GM12864 (cell line): ENCODE data around the gene MBTPS1.

ENCODE experiments used
- DNase-seq: peaks from one replicate; pipeline ENCODE4 v3.0.0-alpha.2; 2011; ENCODE audit warnings: low read depth
- H3K4me3 ChIP-seq: 2 replicates; pipeline ENCODE4 v1.5.1; 2011; ENCODE audit warnings: mild to moderate bottlenecking, low read depth, low read length, control low read depth
- TF ChIP-seq, protein P1 (sequence below): IDR thresholded peaks from 2 replicates; pipeline ENCODE4 v1.5.1; 2011; ENCODE audit warnings: low read depth, mild to moderate bottlenecking, moderate library complexity, low read length, control low read depth, inconsistent platforms; ENCODE audit errors: missing control alignments

Gene MBTPS1

DNA sequence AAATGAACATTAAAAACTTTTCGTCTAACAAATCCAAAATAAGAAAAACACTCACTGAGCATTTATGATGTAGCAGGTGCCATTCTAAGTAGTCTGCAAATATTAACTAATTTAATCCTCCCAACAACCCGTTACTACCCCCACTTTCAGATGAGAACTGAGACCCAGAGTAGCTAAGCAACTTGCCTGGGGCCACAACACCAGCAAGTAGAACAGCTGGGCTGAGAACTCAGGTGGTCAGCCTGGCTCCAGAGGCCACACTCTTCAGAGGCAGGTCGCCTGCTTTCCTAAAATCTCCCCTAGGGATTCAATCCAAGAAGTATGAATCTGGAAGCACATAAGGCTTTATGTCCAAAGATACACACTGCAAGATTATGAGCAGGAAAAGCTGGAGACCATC, 6.2 kb downstream of the MBTPS1 start:
- DNase-seq = no peak
- TF ChIP-seq, protein P1, sequence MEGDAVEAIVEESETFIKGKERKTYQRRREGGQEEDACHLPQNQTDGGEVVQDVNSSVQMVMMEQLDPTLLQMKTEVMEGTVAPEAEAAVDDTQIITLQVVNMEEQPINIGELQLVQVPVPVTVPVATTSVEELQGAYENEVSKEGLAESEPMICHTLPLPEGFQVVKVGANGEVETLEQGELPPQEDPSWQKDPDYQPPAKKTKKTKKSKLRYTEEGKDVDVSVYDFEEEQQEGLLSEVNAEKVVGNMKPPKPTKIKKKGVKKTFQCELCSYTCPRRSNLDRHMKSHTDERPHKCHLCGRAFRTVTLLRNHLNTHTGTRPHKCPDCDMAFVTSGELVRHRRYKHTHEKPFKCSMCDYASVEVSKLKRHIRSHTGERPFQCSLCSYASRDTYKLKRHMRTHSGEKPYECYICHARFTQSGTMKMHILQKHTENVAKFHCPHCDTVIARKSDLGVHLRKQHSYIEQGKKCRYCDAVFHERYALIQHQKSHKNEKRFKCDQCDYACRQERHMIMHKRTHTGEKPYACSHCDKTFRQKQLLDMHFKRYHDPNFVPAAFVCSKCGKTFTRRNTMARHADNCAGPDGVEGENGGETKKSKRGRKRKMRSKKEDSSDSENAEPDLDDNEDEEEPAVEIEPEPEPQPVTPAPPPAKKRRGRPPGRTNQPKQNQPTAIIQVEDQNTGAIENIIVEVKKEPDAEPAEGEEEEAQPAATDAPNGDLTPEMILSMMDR = no peak
- H3K4me3 ChIP-seq = no peak overlapping the region

DNA sequence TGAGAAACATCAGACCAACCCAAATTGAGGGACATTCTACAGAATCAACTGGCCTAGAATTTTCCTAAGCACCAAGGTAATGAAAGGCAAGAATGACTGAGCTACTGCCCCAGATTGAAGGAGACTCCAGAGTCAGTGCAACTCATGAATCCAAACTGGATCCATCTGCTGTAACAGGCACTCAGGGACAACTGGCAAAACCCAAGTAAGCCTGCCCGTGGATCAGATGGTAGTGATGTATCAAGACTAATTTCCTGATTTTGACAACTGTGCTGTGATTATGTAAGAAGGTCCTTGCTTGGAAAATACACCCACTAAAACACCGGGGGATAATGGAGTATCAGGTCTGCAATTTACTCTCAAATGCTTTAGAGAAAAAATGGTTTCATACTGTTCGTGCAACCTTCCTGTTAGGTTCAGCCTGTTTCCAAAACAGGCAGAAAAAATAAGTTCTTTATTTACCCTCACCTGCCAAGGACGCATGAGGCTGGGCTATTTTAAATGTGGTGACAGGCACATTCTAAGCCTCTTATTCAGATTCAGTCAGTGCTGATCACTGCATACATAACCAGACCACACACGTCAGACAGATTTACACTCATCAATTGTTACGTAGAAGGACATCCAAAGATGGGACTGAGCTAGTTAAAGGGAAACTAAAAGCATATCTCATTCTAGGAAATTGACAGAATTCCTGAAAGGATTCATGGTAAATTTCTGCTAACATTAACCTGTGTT, 7.0 kb downstream of the MBTPS1 start:
- no peak for DNase-seq
- no peak overlapping the region for H3K4me3 ChIP-seq
- TF ChIP-seq, protein P1 = no peak

DNA sequence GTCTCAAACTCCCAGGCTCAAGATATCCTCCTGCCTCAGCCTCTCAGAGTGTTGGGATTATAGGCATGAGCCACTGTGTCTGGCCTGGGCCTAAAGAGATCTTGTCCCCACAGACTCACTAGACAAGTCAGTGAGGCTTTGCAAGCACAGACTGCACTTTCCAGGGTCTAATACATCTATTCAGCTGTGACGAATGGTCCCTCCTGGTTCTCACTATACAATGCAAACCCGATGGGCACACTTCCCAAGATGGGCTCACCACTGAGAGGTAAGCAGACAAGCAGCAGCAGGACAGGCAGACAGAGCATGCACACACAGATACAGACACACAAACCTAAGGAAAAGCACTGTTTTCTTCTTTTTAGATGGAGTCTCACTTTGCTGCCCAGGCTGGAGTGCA, 8.8 kb downstream of the MBTPS1 start:
- TF ChIP-seq, protein P1 = no peak
- no peak for DNase-seq
- no peak overlapping the region for H3K4me3 ChIP-seq

DNA sequence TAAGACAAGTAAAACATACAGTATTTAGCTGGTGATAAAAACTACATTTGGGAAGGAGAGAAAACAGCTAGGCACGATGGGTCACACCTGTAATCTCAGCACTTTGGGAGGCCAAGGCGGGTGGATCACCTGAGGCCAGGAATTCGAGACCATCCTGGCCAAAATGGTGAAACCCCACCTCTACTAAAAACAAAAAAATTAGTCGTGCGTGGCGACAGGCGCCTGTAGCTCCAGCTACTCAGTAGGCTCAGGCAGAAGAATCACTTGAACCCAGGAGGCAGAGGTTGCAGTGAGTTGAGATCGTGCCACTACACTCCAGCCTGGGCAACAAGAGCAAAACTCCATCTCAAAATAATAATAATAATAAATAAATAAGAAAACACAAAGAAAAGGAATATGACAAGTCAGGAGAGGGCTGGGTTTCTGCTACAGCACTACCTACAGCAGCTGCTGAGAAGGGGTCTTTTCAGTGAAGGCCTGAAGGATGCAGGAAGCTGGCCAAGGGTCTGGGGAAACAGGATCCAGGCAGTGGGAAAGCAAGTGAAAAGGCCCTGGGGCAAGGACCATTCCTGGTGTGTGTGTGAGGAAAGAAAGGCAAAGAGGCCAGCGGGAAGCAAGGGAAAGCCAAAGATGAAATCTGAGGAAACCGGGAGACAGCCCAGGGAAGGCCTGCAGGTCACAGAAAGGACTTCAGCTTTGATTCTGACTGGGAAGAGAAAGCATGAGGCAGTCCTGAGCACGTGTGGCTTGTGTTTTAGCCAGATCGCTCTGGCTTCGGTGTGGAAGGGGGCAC, 10.6 kb downstream of the MBTPS1 start:
- no peak overlapping the region for H3K4me3 ChIP-seq
- TF ChIP-seq, protein P1 = no peak
- DNase-seq = no peak

DNA sequence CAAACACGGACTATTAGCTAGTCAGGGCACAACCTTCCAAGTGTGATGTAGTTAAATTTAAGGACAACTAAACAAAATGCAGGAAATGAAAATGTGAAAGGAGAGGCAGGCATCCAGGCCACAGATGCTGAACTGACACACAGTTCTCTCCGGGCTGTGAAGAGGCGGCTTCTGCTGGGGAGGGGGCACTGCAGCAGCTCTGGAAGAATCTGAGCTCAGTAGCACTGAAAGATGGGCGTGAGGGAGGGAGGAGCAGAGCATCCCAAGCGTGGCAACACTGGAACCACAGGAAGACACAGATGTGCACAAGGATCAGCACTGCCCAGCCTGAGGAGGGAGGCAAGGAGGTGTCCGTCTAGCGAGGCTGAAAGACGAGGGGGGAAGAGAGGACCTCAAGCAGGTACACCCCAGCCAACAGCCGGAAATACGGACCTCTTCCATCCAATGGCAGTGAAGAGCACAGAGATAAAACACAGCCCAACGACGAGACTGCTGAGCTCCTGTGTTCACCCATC, 11.4 kb downstream of the MBTPS1 start:
- no peak for DNase-seq
- TF ChIP-seq, protein P1 = no peak

DNA sequence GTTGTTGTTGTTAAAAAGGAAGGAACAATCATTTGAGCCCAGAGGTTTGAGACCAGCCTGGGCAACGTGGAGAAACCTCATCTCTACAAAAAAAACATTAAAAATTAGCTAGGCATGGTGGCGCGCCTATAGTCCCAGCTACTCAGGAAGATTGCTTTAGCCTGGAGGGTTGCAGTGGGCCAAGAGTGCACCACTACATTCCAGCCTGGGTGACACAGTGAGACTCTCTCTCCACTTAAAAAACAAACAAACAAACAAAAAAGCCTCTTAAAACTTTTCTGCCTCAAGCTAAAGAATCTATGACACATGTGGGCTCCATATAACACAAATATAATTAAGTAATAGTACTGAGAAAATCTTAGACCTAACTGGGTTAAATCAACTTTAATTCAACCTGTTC, 12.5 kb downstream of the MBTPS1 start:
- no peak overlapping the region for H3K4me3 ChIP-seq
- TF ChIP-seq, protein P1 = no peak
- no peak for DNase-seq

More for the DNA sequence above, 11.4 kb downstream of the MBTPS1 start:
- H3K4me3 ChIP-seq = no peak overlapping the region

DNA sequence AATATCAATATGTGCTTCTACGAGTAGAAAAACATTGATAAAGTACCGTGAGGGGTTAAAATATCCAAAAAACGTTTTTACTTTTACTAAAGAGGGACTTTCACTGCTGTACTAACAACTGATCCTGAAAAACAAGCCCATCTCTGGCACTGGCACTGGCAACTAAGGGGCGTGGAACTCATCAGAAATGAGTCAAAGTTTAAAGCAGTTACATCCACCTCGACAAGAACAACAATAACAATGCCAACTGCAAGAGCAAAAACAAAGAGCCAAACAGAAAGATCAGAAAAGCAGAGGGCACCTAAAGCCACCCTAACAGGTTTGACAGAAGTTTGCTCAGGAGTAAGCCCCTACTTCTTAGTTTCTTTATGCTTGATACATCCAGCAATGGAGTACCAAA, 13.1 kb downstream of the MBTPS1 start:
- DNase-seq = no peak
- TF ChIP-seq, protein P1 = no peak
- no peak overlapping the region for H3K4me3 ChIP-seq
